Heart right ventricle (tissue), 16 donors: ENCODE data around the gene P3H3. TPM values are rescaled to one million over a fixed set of nuclear protein-coding genes. Genes with fewer than 3 reads are reported as not detected.

Experiments used
- ATAC-seq, 8 donors: fragments of 200-7000 bp; cut with Tn5 transposase; one replicate each; pipeline ENCODE4 v1.9.1; 2020; ENCODE audit warnings: mild to moderate bottlenecking in 8 of 8, moderate library complexity in 8 of 8, moderate number of reproducible peaks in 1 of 8
- DNase-seq, 2 donors: peaks; one replicate each; pipeline ENCODE4 v3.0.0-alpha.2; 2020
- H3K27ac ChIP-seq, 10 donors: fragments of 200-600 bp; sonication (generic) in 2 of 10; one replicate each; pipeline versions ENCODE4 v1.5.0 to v1.8.0; 2020 to 2022; ENCODE audit warnings: mild to moderate bottlenecking in 3 of 10
- H3K27me3 ChIP-seq, 7 donors: fragments of 200-600 bp; one replicate each; pipeline ENCODE4 v1.8.0; 2021 to 2022; ENCODE audit warnings: mild to moderate bottlenecking in 2 of 7
- H3K36me3 ChIP-seq, 9 donors: fragments of 200-600 bp; sonication (generic) in 1 of 9; one replicate each; pipeline versions ENCODE4 v1.5.0 to v1.8.0; 2020 to 2022; ENCODE audit warnings: mild to moderate bottlenecking in 2 of 9
- H3K4me1 ChIP-seq, 9 donors: fragments of 200-600 bp; sonication (generic) in 1 of 9; one replicate each; pipeline versions ENCODE4 v1.5.0 to v1.8.0; 2020 to 2022; ENCODE audit warnings: mild to moderate bottlenecking in 4 of 9
- H3K4me3 ChIP-seq, 10 donors: fragments of 200-600 bp; sonication (generic) in 2 of 10; one replicate each; pipeline versions ENCODE4 v1.5.0 to v1.8.0; 2020 to 2022; ENCODE audit warnings: mild to moderate bottlenecking in 7 of 10, moderate library complexity in 2 of 10
- H3K9me3 ChIP-seq, 11 donors: fragments of 200-600 bp in 10 of 11; sonication (generic) in 2 of 11; one replicate each; pipeline versions ENCODE4 v1.5.0 to v1.8.0; 2013 to 2022; ENCODE audit warnings: mild to moderate bottlenecking in 2 of 11, control low read depth in 1 of 11, moderate library complexity in 1 of 11
- WGBS, 2 donors: extraction: QIAGEN DNeasy Blood & Tissue Kit; methylation state at CpG; one replicate each; pipeline ENCODE4 v1.1.7; 2013; ENCODE audit warnings: inconsistent platforms in 1 of 2; 5-methylcytosine and 5-hydroxymethylcytosine counted together
- intact Hi-C, 10 donors: fragments of 100-400 bp; cut with DNase I; formaldehyde crosslinking; loops; one replicate each; pipeline versions ENCODE4 v1.11.1 to v1.14.2; 2022
- polyA plus RNA-seq, 2 donors: library from polyadenylated mRNA; stranded (reverse); fragments of 200-250 nt; gene quantifications; one replicate each; pipeline ENCODE4 v1.2.3, GENCODE V29; 2013
- total RNA-seq, 10 donors: library from RNA; stranded (reverse); fragmentation: NEBNext Ultra II Directional in 3 of 10; extraction: Animal tissue kit (Norgen Biotek cat#: 25700) in 3 of 10; gene quantifications; one replicate each; pipeline versions ENCODE4 v1.2.1 to v1.2.4, GENCODE V29; 2021 to 2023
- TF ChIP-seq, protein P1 (sequence below), 9 donors: fragments of 200-600 bp; sonication (generic) in 2 of 9; IDR thresholded peaks; one replicate each; pipeline versions ENCODE4 v1.5.0 to v1.8.0; 2021 to 2022; ENCODE audit warnings: antibody characterized with exemption in 9 of 9, mild to moderate bottlenecking in 5 of 9, moderate library complexity in 1 of 9
- donor health status: Arrhythmogenic right ventricular cardiomyopathy.
- donor health status: ischemic (EF 13 %, LVEDD 7.1; RV severe dilation, severe dysfunction).
- donor health status: healthy with polysubstance abuse.
- donor health status: DM: no; HTN: yes; CAD: no.
- donor health status: DM: no; HTN: no; CAD: no.
- donor health status: ischemic (EF 25% LVEDD 6.9; RV normal size, moderate dysfunction).
- donor health status: ischemic (EF 25% LVEDD 5.7; RV mildly dilated, moderate dysfunction).
- donor health status: healthy.
- donor health status: DM: yes; HTN: yes; CAD: no.
- donor health status: Ischemic cardiomyopathy.
- donor health status: ischemic (EF 35%, LVEDD 5.7; RV mildly dilated, moderate dysfunction).
- donor health status: nonischemic (EF 11% LVEDD 7.7; RV severe dilation, severe dysfunction).
- donor health status: DM: yes; HTN: yes; CAD: no.
- donor health status: PGD.
- donor health status: ischemic (EF 29% LVEDD 5.4; RV normal size, mild dysfunction).
- donor health status: nonischemic (EF 23%, LVEDD 6.1; RV moderate dilation, normal function).

P3H3 gene
- total and polyA plus RNA-seq, 12 donors: 6.4 to 37.8 (median 16.0) TPM

DNA sequence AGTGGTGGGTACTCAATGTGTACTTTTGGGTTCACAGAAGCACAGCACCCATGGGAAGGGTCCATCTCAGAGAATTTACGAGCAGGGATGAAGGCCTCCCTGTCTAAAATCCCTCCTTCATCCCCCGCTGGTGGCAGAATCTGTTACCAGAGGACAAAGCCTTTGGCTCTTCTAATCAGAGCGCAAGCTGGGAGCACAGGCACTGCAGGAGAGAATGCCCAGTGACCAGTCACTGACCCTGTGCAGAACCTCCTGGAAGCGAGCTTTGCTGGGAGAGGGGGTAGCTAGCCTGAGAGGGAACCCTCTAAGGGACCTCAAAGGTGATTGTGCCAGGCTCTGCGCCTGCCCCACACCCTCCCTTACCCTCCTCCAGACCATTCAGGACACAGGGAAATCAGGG, 8.0 kb upstream of the P3H3 start:
- peaks cover 0 to 23% (median 0%) of the 10 kb centered on the region in 9 donors for H3K36me3 ChIP-seq
- H3K4me3 ChIP-seq: no peak overlapping the region
- DNase-seq (no peak), ATAC-seq (no peak)
- WGBS, 2 donors: 87% methylated on average over 5 of the region's 5 CpGs
- H3K9me3 ChIP-seq: no peaks in the 10 kb centered on the region
- intact Hi-C loops: loop anchor here in 6 of 10 donors (5.0 to 10.0 kb wide), 6 partner anchors 33 to 205 kb away; partner anchors contain the start of genes CD4 (in 2 of the 6) and MLF2 (in 2 of the 6)
- TF ChIP-seq, protein P1, sequence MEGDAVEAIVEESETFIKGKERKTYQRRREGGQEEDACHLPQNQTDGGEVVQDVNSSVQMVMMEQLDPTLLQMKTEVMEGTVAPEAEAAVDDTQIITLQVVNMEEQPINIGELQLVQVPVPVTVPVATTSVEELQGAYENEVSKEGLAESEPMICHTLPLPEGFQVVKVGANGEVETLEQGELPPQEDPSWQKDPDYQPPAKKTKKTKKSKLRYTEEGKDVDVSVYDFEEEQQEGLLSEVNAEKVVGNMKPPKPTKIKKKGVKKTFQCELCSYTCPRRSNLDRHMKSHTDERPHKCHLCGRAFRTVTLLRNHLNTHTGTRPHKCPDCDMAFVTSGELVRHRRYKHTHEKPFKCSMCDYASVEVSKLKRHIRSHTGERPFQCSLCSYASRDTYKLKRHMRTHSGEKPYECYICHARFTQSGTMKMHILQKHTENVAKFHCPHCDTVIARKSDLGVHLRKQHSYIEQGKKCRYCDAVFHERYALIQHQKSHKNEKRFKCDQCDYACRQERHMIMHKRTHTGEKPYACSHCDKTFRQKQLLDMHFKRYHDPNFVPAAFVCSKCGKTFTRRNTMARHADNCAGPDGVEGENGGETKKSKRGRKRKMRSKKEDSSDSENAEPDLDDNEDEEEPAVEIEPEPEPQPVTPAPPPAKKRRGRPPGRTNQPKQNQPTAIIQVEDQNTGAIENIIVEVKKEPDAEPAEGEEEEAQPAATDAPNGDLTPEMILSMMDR (IDR thresholded peaks at IDR 0.05): no peak
- peaks cover 3 to 43% (median 18%) of the 10 kb centered on the region in 9 donors for H3K4me1 ChIP-seq
- peaks cover 0 to 20% (median 0%) of the 10 kb centered on the region in 7 donors for H3K27me3 ChIP-seq
- peak overlapping the region in 2 of 10 donors; percentile 14 to 15 for H3K27ac ChIP-seq

DNA sequence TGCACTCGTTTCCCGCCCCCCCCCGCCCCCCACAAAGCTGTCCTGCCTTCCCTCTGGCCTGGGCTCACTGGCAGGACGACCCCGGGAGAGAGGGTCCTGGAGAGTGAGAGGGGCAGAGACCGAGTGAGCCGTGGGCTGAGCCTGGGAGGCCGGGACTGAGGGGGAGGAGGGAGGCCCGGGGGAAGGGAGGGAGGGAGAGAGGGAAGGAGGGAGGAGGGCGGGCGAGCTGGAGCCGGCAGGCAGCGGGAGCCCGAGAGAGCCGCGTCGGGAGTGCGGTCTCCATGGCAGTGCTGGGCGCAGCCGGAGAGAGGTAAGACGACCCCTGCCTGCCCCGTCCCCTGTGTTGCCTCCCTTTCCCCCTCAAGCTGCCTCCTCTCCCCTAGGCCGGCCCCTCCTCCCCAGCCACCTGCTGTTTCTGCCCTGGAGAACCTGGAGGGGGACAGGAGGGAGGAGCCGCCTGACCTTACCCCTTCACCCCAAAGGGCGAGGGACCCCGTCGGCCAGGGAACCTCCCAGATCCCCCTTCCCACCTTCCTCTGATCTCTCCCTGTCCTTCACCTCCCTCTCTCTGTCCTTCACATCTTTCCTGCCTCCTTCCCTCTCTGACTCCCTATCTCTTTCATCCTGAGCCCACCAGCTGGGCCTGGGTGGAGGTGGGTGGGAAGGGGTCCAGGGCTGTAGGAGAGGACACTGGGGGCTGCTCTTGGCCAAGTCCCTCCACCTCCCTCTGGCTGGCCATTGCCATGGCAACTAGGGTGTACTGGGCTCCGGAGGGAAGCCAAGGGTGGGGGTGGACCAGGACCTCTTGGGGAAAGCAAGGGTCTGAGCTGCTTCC, 6.4 kb upstream of the P3H3 start, which contains the start of gene GPR162:
TSS of gene GPR162 (plus strand) at position 231 of the 835 bp plus-strand sequence. CDS start 2,078 bp downstream, outside the sequence.
- Histone ChIP-seq H3K27me3 (peaks cover 0 to 26% (median 0%) of the 10 kb centered on the region in 7 donors), H3K36me3 (peaks cover 0 to 14% (median 0%) of the 10 kb centered on the region in 9 donors), H3K4me1 (peaks cover 4 to 54% (median 26%) of the 10 kb centered on the region in 9 donors), H3K4me3 (peak within 1 kb of the TSS; percentile 35 to 64 (median 58)), H3K9me3 (no peaks in the 10 kb centered on the region), H3K27ac (peak within 1 kb of the TSS in 8 of 10 donors; percentile 45 to 82 (median 73))
- DNase-seq (peak; percentile 63 to 72), ATAC-seq (peak; percentile 42 to 61 (median 59))
- intact Hi-C loops: loop anchor here in 6 of 10 donors (5.0 to 10.0 kb wide), 6 partner anchors 35 to 207 kb away; partner anchors contain the start of genes CD4 (in 2 of the 6) and MLF2 (in 2 of the 6)
- 0 to 2% methylated on average over 21 to 28 of the region's 28 CpGs for WGBS, 2 donors
- TF ChIP-seq, protein P1 (IDR thresholded peaks at IDR 0.05): no peak

DNA sequence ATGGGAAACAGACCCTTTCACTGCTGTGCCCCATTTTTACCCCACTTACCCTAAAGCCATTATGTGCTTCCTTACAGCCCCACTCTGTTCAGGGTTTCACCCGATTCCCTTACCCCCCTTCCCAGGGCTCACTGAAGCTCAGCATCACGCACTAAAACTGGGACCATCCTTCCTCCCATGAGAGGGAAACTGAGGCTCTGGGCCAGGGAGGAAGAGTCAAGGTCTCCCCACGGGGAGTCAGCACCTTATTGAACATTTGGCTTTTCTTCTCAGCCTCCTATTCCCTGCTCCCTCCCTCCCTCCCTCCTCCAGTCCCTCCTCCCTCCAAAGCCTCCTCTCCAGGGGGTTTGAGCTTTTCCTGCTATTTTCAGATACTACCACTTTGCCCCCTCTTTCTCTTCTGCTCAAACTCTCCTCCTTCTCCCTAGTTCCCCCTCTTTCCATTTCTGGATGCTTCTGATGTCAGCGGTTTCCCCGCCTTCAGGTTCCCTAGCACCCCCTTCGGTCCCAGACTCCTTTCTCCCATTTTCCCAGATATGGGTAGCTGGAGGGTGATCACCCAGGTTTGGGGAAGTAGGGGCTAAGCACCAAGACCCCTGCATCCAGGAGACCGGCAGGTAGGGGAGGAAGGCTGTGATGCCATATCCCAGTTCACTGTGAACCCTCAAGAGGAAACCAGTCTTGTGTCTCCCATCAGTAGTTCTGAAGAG, 5.6 kb upstream of the P3H3 start:
- DNase-seq (no peak), ATAC-seq (no peak)
- intact Hi-C loops: loop anchor here in 6 of 10 donors (5.0 to 10.0 kb wide), 6 partner anchors 35 to 208 kb away; partner anchors contain the start of genes CD4 (in 2 of the 6) and MLF2 (in 2 of the 6)
- Histone ChIP-seq H3K4me3 (peak overlapping the region in 9 of 10 donors; percentile 35 to 64 (median 59)), H3K27me3 (peaks cover 0 to 32% (median 0%) of the 10 kb centered on the region in 7 donors), H3K27ac (peak overlapping the region in 1 of 10 donors; percentile 82), H3K9me3 (no peaks in the 10 kb centered on the region), H3K36me3 (peaks cover 0 to 9% (median 0%) of the 10 kb centered on the region in 9 donors), H3K4me1 (peaks cover 11 to 61% (median 33%) of the 10 kb centered on the region in 9 donors)
- 63 to 67% methylated on average over 7 of the region's 7 CpGs for WGBS, 2 donors
- TF ChIP-seq, protein P1 (IDR thresholded peaks at IDR 0.05): no peak
